Parathyroid adenoma (tissue), 2 donors: ENCODE results near the gene HAND2.

ENCODE experiments used
- H2AFZ ChIP-seq: fragments of 300-600 bp; sonication (generic); one replicate; pipeline ENCODE4 v1.7.0; 2017; ENCODE audit warnings: antibody characterized with exemption, mild to moderate bottlenecking
- H3K27ac ChIP-seq: fragments of 300-600 bp; sonication (generic); one replicate; pipeline ENCODE4 v1.7.0; 2017
- H3K27me3 ChIP-seq: fragments of 300-600 bp; sonication (generic); one replicate; pipeline ENCODE4 v1.7.0; 2017; ENCODE audit warnings: low read length; ENCODE audit not compliant: control insufficient read depth, insufficient read depth
- H3K36me3 ChIP-seq: fragments of 300-600 bp; sonication (generic); one replicate; pipeline ENCODE4 v1.7.0; 2017; ENCODE audit warnings: low read length; ENCODE audit not compliant: control insufficient read depth, insufficient read depth
- H3K4me1 ChIP-seq: fragments of 300-600 bp; sonication (generic); one replicate; pipeline ENCODE4 v1.7.0; 2017; ENCODE audit warnings: control low read depth
- H3K4me2 ChIP-seq: fragments of 300-600 bp; sonication (generic); one replicate; pipeline ENCODE4 v1.7.0; 2017; ENCODE audit warnings: low read length
- H3K4me3 ChIP-seq: fragments of 300-600 bp; sonication (generic); one replicate; pipeline ENCODE4 v1.7.0; 2017; ENCODE audit warnings: low read depth, low read length
- H3K79me2 ChIP-seq: fragments of 300-600 bp; sonication (generic); one replicate; pipeline ENCODE4 v1.7.0; 2017; ENCODE audit warnings: control low read depth
- H3K9ac ChIP-seq: fragments of 300-600 bp; sonication (generic); one replicate; pipeline ENCODE4 v1.7.0; 2017; ENCODE audit warnings: mild to moderate bottlenecking
- H3K9me3 ChIP-seq: fragments of 300-600 bp; sonication (generic); one replicate; pipeline ENCODE4 v1.7.0; 2017; ENCODE audit warnings: low read length; ENCODE audit not compliant: control insufficient read depth
- CTCF ChIP-seq: fragments of 300-600 bp; sonication (generic); IDR thresholded peaks from one replicate; pipeline ENCODE4 v1.7.0; 2017; ENCODE audit warnings: antibody characterized with exemption, mild to moderate bottlenecking
- donor health status: primary hyperparathyroidism.

HAND2 gene

GRCh38 chr4:173534434-173534833, 4.4 kb upstream of the HAND2 start:
- H3K4me2 ChIP-seq: no peak overlapping the region
- H3K79me2 ChIP-seq: no peaks in the 10 kb centered on the region
- H3K4me1 ChIP-seq: no peaks in the 10 kb centered on the region
- no peak overlapping the region for H3K4me3 ChIP-seq
- H3K9me3 ChIP-seq: no peaks in the 10 kb centered on the region
- H3K27me3 ChIP-seq: peaks cover 24% of the 10 kb centered on the region
- no peaks in the 10 kb centered on the region for H3K36me3 ChIP-seq
- H3K9ac ChIP-seq: no peak overlapping the region
- H2AFZ ChIP-seq: no peak overlapping the region
- no peak for TF ChIP-seq CTCF
- H3K27ac ChIP-seq: no peak overlapping the region

DNA sequence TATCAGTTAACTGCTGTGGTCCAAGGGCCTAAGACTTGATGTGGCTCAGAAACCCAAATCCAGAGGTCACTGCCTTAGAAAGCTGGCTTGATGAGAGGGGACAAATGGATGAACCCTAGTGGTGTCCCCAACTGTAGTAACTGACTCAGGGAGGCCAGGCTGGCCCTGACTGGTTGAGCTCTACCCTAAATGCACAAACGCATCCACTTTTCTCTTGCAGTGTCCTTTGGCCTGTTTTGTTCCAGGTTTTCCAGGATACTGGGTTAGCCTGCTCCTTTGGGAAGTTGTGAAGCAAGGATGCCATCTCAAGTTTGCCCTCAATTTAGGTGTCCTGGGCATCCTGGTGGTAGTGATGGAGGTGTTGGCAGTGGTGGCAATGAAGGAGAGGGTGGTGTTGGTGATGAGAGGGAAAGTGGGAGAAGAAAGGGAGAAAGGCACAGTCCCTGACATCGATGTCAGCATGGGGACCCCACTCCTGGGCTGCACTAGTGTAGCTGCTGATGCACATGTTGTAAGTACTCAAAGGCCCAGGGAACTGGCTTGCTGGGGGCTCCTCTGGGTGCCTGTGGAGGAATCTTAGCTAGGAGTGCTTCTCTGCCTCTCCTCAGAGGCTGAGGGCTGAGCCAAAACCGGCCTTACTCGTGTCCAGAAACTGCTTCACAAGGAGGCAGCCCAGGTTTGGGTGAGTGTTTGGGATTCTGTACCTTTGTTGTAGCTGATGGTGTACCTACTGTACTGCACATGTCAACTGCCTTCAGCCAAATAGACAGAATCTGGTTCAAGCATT, 2.9 kb upstream of the HAND2 start:
- H3K27me3 ChIP-seq: peaks cover 28% of the 10 kb centered on the region
- no peak overlapping the region for H3K27ac ChIP-seq
- H3K36me3 ChIP-seq: no peaks in the 10 kb centered on the region
- H2AFZ ChIP-seq: no peak overlapping the region
- no peaks in the 10 kb centered on the region for H3K4me1 ChIP-seq
- no peak overlapping the region for H3K4me3 ChIP-seq
- no peak overlapping the region for H3K9ac ChIP-seq
- no peak for TF ChIP-seq CTCF
- no peak overlapping the region for H3K4me2 ChIP-seq
- H3K9me3 ChIP-seq: no peaks in the 10 kb centered on the region
- no peaks in the 10 kb centered on the region for H3K79me2 ChIP-seq

DNA sequence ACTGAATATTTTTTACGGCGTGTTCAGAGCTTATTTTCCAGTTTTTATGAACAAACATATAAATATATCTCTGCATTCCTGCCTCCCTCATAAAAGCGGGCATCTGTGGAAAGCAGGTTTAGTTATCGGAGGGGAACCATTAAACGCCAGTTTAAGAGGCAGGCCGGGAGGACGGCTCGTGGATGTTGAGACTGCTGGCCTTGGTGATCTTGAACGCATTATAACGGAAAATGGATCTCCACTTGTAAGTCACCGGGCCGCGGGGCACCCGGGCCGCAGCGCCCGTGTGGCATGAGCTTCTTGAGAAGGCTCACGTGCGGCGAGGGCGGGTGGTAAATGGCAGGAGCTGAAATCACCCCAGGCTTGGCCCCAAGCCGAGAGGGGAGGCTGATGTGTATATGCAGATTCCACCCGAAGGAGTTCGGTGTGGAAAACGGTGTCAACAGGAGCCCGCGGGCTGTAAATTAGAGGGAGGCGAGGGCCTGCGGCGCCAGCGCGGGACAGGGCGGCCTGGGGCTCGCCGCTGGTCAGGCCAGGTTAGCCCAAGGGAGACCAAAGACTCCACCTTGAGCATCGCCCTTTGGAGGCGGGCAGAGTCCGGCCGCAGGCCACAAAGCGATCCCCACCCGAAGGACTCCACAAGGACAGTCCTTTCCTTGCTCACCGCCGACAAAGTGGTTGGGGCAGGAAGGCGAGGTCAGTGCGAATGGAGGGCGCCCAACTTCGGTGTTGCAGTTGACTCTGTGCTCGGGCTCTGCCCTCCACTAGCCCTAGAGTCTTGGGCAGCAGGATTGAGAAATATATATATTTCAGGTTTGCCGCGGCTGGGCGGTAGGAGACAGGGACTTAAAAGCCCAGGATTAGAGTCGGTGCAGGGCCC, 1.3 kb upstream of the HAND2 start:
- Histone ChIP-seq H3K9ac (no peak overlapping the region), H3K9me3 (no peaks in the 10 kb centered on the region), H3K4me2 (no peak overlapping the region), H3K27me3 (peaks cover 31% of the 10 kb centered on the region), H3K36me3 (no peaks in the 10 kb centered on the region), H3K4me3 (no peak overlapping the region), H2AFZ (no peak overlapping the region), H3K4me1 (no peaks in the 10 kb centered on the region), H3K79me2 (no peaks in the 10 kb centered on the region), H3K27ac (no peak overlapping the region)
- TF ChIP-seq CTCF: no peak

DNA sequence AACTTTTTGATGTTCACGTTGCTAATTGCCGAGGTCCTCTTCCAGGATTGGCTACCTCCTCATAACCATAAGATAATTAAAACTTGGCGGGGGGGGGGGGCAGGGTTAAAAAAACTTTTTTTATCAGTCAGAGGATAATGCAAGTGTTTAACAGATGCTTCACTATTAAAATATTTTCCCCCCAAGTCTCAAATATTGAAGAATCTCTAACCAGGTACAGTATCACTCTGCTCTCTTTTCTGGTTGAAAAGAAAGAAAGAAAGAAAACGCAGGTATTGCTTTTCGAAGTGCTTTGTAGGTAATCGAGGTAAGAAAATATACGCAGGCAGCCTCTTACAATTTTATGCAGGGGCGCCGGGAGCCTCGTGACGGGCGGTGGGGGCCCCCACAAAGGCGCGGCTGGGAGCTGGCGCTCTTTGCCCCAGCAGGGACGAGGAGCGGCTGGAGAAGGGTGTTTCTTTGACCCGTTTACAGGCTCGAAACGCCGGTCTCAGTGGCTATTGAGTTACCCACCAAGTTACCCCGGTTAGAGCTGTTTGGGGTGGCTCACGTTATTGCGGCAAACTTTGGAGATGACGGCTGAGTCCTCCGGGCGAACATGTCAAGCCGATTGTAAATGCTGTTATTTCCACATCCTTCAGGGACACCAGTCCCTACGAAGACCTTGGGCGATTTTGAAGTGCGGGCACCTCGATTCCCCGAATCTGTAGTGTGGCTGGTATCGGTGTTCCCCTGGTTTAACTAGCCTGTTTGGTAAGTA, 477 bp upstream of the HAND2 start:
- no peaks in the 10 kb centered on the region for H3K79me2 ChIP-seq
- no peaks in the 10 kb centered on the region for H3K4me1 ChIP-seq
- no peak overlapping the region for H3K27ac ChIP-seq
- H3K4me2 ChIP-seq: peak overlapping the region; percentile 47
- no peak overlapping the region for H2AFZ ChIP-seq
- TF ChIP-seq CTCF: no peak
- no peak overlapping the region for H3K9ac ChIP-seq
- no peak overlapping the region for H3K4me3 ChIP-seq
- H3K27me3 ChIP-seq: peaks cover 31% of the 10 kb centered on the region
- no peaks in the 10 kb centered on the region for H3K9me3 ChIP-seq
- no peaks in the 10 kb centered on the region for H3K36me3 ChIP-seq
